ENCODE data around the gene VANGL2.

Gene VANGL2

DNA sequence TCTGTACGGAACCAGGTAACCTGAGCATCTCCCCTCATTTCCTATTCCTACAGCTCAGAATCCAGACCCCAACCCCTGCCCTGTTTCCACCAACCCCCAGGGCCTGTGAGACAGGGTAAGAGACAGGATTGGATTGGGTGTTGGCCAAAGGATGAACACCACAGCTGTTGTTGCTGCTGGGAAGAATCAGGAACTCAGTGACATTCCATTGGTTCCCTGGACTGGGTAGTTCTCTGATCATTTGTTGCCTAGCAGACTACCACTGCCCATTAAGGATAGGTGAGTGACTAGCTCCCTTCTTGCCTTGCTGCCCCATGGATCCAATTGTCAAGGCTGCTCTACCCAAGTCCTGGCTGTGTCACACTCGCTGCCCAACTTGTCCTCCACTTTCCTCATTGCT is 47.1 kb upstream of the VANGL2 start:
- Histone ChIP-seq H3K4me3 (replicated peaks; ENCODE audit: insufficient read depth, low read length) (no peak overlapping the region), H3K27ac (replicated peaks) (no peak overlapping the region), H3K27me3 (ENCODE audit: insufficient read depth, poor library complexity, severe bottlenecking) (no peaks in the 10 kb centered on the region)
- TF ChIP-seq SPI1 (IDR thresholded peaks at IDR 0.05; ENCODE audit: borderline replicate concordance, low read depth) (no peak), POLR2AphosphoS5 (IDR thresholded peaks at IDR 0.05; ENCODE audit: low read depth) (no peak), GABPA (IDR thresholded peaks at IDR 0.05; ENCODE audit: low read depth) (no peak)
- TF ChIP-seq, protein P1, sequence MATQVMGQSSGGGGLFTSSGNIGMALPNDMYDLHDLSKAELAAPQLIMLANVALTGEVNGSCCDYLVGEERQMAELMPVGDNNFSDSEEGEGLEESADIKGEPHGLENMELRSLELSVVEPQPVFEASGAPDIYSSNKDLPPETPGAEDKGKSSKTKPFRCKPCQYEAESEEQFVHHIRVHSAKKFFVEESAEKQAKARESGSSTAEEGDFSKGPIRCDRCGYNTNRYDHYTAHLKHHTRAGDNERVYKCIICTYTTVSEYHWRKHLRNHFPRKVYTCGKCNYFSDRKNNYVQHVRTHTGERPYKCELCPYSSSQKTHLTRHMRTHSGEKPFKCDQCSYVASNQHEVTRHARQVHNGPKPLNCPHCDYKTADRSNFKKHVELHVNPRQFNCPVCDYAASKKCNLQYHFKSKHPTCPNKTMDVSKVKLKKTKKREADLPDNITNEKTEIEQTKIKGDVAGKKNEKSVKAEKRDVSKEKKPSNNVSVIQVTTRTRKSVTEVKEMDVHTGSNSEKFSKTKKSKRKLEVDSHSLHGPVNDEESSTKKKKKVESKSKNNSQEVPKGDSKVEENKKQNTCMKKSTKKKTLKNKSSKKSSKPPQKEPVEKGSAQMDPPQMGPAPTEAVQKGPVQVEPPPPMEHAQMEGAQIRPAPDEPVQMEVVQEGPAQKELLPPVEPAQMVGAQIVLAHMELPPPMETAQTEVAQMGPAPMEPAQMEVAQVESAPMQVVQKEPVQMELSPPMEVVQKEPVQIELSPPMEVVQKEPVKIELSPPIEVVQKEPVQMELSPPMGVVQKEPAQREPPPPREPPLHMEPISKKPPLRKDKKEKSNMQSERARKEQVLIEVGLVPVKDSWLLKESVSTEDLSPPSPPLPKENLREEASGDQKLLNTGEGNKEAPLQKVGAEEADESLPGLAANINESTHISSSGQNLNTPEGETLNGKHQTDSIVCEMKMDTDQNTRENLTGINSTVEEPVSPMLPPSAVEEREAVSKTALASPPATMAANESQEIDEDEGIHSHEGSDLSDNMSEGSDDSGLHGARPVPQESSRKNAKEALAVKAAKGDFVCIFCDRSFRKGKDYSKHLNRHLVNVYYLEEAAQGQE (IDR thresholded peaks at IDR 0.05; ENCODE audit: insufficient replicate concordance, low read depth), result no peak
- TF ChIP-seq, protein P2, sequence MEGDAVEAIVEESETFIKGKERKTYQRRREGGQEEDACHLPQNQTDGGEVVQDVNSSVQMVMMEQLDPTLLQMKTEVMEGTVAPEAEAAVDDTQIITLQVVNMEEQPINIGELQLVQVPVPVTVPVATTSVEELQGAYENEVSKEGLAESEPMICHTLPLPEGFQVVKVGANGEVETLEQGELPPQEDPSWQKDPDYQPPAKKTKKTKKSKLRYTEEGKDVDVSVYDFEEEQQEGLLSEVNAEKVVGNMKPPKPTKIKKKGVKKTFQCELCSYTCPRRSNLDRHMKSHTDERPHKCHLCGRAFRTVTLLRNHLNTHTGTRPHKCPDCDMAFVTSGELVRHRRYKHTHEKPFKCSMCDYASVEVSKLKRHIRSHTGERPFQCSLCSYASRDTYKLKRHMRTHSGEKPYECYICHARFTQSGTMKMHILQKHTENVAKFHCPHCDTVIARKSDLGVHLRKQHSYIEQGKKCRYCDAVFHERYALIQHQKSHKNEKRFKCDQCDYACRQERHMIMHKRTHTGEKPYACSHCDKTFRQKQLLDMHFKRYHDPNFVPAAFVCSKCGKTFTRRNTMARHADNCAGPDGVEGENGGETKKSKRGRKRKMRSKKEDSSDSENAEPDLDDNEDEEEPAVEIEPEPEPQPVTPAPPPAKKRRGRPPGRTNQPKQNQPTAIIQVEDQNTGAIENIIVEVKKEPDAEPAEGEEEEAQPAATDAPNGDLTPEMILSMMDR (IDR thresholded peaks at IDR 0.05; ENCODE audit: insufficient read depth, low read length), result no peak
- no peak for DNase-seq (ENCODE audit: low read depth in 1 of 2, low spot score in 1 of 2)

DNA sequence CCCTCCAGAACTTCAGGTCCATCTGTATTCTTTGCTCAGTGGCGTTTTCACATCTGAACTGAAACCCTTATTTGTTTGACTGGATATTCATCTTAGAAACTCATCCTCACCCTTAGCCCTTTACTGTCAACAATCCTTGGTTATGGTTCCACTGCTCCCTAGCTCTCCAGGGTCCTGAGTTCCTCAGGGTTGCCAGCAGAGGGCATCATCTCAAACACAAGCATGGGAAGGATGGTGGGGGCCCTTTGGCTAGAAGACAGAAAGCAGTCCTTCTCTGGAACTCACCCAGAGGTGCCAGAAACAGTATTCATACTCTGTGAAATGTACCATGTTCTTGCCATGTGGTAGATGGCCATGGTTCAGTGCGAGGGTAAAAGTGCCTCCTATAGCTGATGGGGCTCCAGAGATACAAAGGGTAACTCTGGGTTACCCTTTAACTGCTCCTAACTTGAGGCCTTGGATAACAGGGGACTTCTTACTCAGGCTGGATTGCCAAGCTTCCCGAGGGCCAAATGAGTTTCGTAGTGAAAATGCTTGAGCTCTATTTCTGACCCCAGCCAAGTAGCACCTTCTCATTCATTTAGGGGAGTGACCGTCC is 45.9 kb upstream of the VANGL2 start:
- no peaks in the 10 kb centered on the region for H3K27me3 ChIP-seq (ENCODE audit: insufficient read depth, poor library complexity, severe bottlenecking)
- H3K27ac ChIP-seq (replicated peaks), result no peak overlapping the region
- TF ChIP-seq, protein P2 (IDR thresholded peaks at IDR 0.05; ENCODE audit: insufficient read depth, low read length), result peak; percentile 48
- no peak for TF ChIP-seq POLR2AphosphoS5 (IDR thresholded peaks at IDR 0.05; ENCODE audit: low read depth)
- TF ChIP-seq, protein P1 (IDR thresholded peaks at IDR 0.05; ENCODE audit: insufficient replicate concordance, low read depth), result peak; percentile 67
- no peak overlapping the region for H3K4me3 ChIP-seq (replicated peaks; ENCODE audit: insufficient read depth, low read length)
- DNase-seq (ENCODE audit: low read depth in 1 of 2, low spot score in 1 of 2), result peak in 1 of 2 experiments; percentile 23

DNA sequence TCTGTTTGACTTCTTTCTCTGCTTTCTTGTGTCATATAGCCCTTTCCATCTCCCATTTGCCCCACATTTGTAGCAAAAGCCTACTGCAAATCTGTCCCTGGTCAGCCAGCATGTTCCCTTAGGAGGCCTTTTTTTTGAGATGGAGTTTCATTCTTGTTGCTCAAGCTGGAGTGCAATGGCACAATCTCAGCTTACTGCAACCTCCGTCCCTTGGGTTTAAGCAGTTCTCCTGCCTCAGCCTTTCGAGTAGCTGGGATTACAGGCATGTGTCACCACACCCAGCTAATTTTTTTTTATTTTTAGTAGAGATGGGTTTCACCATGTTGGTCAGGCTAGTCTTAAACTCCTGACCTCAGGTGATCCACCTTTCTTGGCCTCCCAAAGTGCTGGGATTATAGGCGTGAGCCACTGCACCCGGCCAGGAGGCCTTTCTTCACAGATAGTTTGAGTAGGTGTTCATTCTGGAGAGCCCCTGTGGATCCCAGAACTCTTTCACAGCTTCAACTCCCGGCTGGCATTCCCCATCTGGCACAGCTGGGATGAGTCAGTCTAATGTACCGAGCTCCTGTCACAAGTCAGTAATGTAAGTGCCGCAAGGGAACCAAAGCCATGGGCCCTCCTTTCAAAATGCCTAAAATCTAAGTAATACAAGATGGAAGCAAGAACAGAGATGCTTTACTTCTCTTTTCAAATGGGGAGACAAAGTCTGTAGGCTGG is 42.9 kb upstream of the VANGL2 start:
- no peak for DNase-seq (ENCODE audit: low read depth in 1 of 2, low spot score in 1 of 2)
- Histone ChIP-seq H3K27ac (replicated peaks) (no peak overlapping the region), H3K4me3 (replicated peaks; ENCODE audit: insufficient read depth, low read length) (no peak overlapping the region), H3K27me3 (ENCODE audit: insufficient read depth, poor library complexity, severe bottlenecking) (no peaks in the 10 kb centered on the region)
- TF ChIP-seq GABPA (IDR thresholded peaks at IDR 0.05; ENCODE audit: low read depth) (no peak), POLR2AphosphoS5 (IDR thresholded peaks at IDR 0.05; ENCODE audit: low read depth) (no peak), SPI1 (IDR thresholded peaks at IDR 0.05; ENCODE audit: borderline replicate concordance, low read depth) (no peak)
- TF ChIP-seq, protein P2 (IDR thresholded peaks at IDR 0.05; ENCODE audit: insufficient read depth, low read length), result no peak
- TF ChIP-seq, protein P1 (IDR thresholded peaks at IDR 0.05; ENCODE audit: insufficient replicate concordance, low read depth), result no peak

All from HL-60 (cell line).